Endothelial cell of umbilical vein (primary cell): ENCODE results near the gene TMEM171. TPM values are rescaled to one million over a fixed set of nuclear protein-coding genes. Genes with fewer than 3 reads are reported as not detected.

ENCODE experiments used
- BruUV-seq: library from RNA; stranded (reverse); fragments of 400-500 nt; replicated peaks from 2 replicates; lab custom pipeline; 2021; lab: Mats Ljungman, UMichigan
- CTCF ChIA-PET: fragments of 300-600, 350-600 bp; sonication (Branson Sonifier 250); formaldehyde crosslinking; loops from one replicate; lab custom pipeline; 2021; ENCODE audit warnings: antibody characterized with exemption, inconsistent platforms; lab: Charles Lee
- POLR2A ChIA-PET: fragments of 300-600, 350-600 bp; sonication (Branson Sonifier 250); formaldehyde crosslinking; loops from one replicate; lab custom pipeline; 2021; ENCODE audit warnings: antibody characterized with exemption, inconsistent platforms; lab: Charles Lee
- DNase-seq: peaks from one replicate; pipeline ENCODE4 v3.0.0-alpha.2; 2011; ENCODE audit warnings: low read depth, low spot score
- FAIRE-seq: peaks from 2 replicates; lab custom pipeline; 2011; peaks lifted over from hg19 to GRCh38; lab: Jason Lieb, UNC
- H2AFZ ChIP-seq: 2 replicates; pipeline ENCODE4 v1.6.0; 2012; ENCODE audit warnings: low read depth, low read length, control low read depth, inconsistent platforms
- H3K27ac ChIP-seq: 2 replicates; pipeline ENCODE4 v1.5.1; 2011; ENCODE audit warnings: low read depth, mild to moderate bottlenecking, control low read depth, low read length, moderate library complexity; ENCODE audit not compliant: insufficient read depth
- H3K27me3 ChIP-seq, 2 experiments: 2 replicates each; pipeline versions ENCODE4 v1.6.0 to v1.6.1; 2011; ENCODE audit warnings: low read length in 2 of 2, mixed read lengths in 1 of 2; ENCODE audit not compliant: control insufficient read depth in 2 of 2, insufficient read depth in 2 of 2
- H3K36me3 ChIP-seq, 2 experiments: 2 replicates in 1 of 2; 3 replicates in 1 of 2; pipeline ENCODE4 v1.5.1; 2011; ENCODE audit warnings: low read length in 2 of 2, mild to moderate bottlenecking in 1 of 2, moderate library complexity in 1 of 2; ENCODE audit not compliant: control insufficient read depth in 2 of 2, insufficient read depth in 2 of 2; ENCODE audit errors: extremely low read depth in 1 of 2
- H3K4me1 ChIP-seq: 3 replicates; pipeline ENCODE4 v1.5.1; 2011; ENCODE audit warnings: mild to moderate bottlenecking, low read length; ENCODE audit not compliant: control insufficient read depth, insufficient read depth; ENCODE audit errors: extremely low read depth
- H3K4me2 ChIP-seq: 2 replicates; pipeline ENCODE4 v1.6.1; 2011; ENCODE audit warnings: low read length, control low read depth, mixed read lengths; ENCODE audit not compliant: insufficient read depth
- H3K4me3 ChIP-seq, 3 experiments: fragments of 200-600 bp in 1 of 3; sonication (generic), shearing (Covaris generic) in 1 of 3; replicated peaks in 1 of 3; 2 replicates each; pipeline ENCODE4 v1.5.1; 2011 to 2016; ENCODE audit warnings: control low read depth in 3 of 3, low read length in 3 of 3, mild to moderate bottlenecking in 2 of 3, inconsistent platforms in 1 of 3, low read depth in 1 of 3, moderate library complexity in 1 of 3; ENCODE audit not compliant: insufficient read depth in 1 of 3
- H3K79me2 ChIP-seq: 2 replicates; pipeline ENCODE4 v1.6.0; 2012; ENCODE audit warnings: low read length, inconsistent platforms; ENCODE audit not compliant: control insufficient read depth, insufficient read depth
- H3K9ac ChIP-seq: replicated peaks from 2 replicates; pipeline ENCODE3; 2011; ENCODE audit warnings: low read length, control low read depth; ENCODE audit not compliant: insufficient read depth; ENCODE audit errors: extremely low read depth
- H3K9me1 ChIP-seq: replicated peaks from 3 replicates; pipeline ENCODE4 v1.6.0; 2011; ENCODE audit warnings: mild to moderate bottlenecking, low read length; ENCODE audit not compliant: control insufficient read depth, insufficient read depth; ENCODE audit errors: extremely low read depth
- H3K9me3 ChIP-seq: replicated peaks from 2 replicates; pipeline ENCODE4 v1.5.1; 2012; ENCODE audit warnings: low read length, inconsistent platforms; ENCODE audit not compliant: control insufficient read depth, insufficient read depth
- H4K20me1 ChIP-seq: replicated peaks from 2 replicates; pipeline ENCODE3; 2011; ENCODE audit warnings: mild to moderate bottlenecking, low read length; ENCODE audit not compliant: control insufficient read depth, insufficient read depth; ENCODE audit errors: extremely low read depth
- EZH2 ChIP-seq: IDR thresholded peaks from 2 replicates; pipeline ENCODE4 v1.6.1; 2012; ENCODE audit warnings: borderline replicate concordance, low read depth, mild to moderate bottlenecking, moderate library complexity, low read length, inconsistent platforms; ENCODE audit not compliant: severe bottlenecking
- FOS ChIP-seq: IDR thresholded peaks from 2 replicates; pipeline ENCODE4 v1.6.1; 2011; ENCODE audit warnings: mild to moderate bottlenecking, low read length, moderate library complexity, borderline replicate concordance; ENCODE audit not compliant: insufficient read depth
- GATA2 ChIP-seq: IDR thresholded peaks from 2 replicates; pipeline ENCODE4 v1.7.0; 2011; ENCODE audit warnings: low read depth, mild to moderate bottlenecking, moderate library complexity, mixed read lengths, low read length; ENCODE audit not compliant: insufficient read length, insufficient read depth
- JUN ChIP-seq: IDR thresholded peaks from 2 replicates; pipeline ENCODE4 v1.6.1; 2011; ENCODE audit warnings: borderline replicate concordance, low read depth; ENCODE audit not compliant: insufficient read length, insufficient read depth
- MYC ChIP-seq: IDR thresholded peaks from one replicate; pipeline ENCODE4 v1.6.1; 2011; ENCODE audit warnings: mild to moderate bottlenecking, low read depth, low read length
- POLR2A ChIP-seq: IDR thresholded peaks from 2 replicates; pipeline ENCODE4 v1.6.1; 2012; ENCODE audit warnings: low read depth, mild to moderate bottlenecking, control low read depth, low read length
- POLR2AphosphoS5 ChIP-seq: IDR thresholded peaks from 2 replicates; pipeline ENCODE4 v1.6.1; 2012; ENCODE audit warnings: low read depth, mild to moderate bottlenecking, control low read depth, low read length, moderate library complexity; ENCODE audit not compliant: insufficient read depth
- dilution Hi-C: fragments of 300-500 bp; cut with MboI; formaldehyde crosslinking; loops from one replicate; pipeline ENCODE4 v1.15.0; 2019; ENCODE audit warnings: low sequenced_read_pairs; ENCODE audit not compliant: extremely low pct_ligation_motif_present
- intact Hi-C: fragments of 100-400 bp; cut with micrococcal nuclease; formaldehyde crosslinking; loops from one replicate; pipeline ENCODE4 v1.10.0; 2022
- polyA plus RNA-seq, 4 experiments: library from polyadenylated mRNA; depleted of rRNA in 3 of 4; stranded (reverse) in 3 of 4; unstranded in 1 of 4; fragments of >200 nt; gene quantifications; 2 replicates each; pipeline versions ENCODE4 v1.2.1 to v1.2.3, GENCODE V29; 2011 to 2012; ENCODE audit warnings: missing spikeins in 1 of 4
- total RNA-seq: library from RNA; stranded (reverse); gene quantifications from 2 replicates; pipeline ENCODE4 v1.2.3, GENCODE V29; 2021
- TF ChIP-seq, protein P1 (sequence below), 2 donors: IDR thresholded peaks; 1 replicate in 1 of 2; 2 replicates in 1 of 2; pipeline ENCODE4 v1.5.1; 2011; ENCODE audit warnings: low read length in 2 of 2, mild to moderate bottlenecking in 2 of 2, moderate library complexity in 2 of 2, control low read depth in 1 of 2, inconsistent platforms in 1 of 2, low read depth in 1 of 2; ENCODE audit not compliant: insufficient read depth in 1 of 2; ENCODE audit errors: extremely low read depth in 1 of 2
- TF ChIP-seq, protein P2 (sequence below): IDR thresholded peaks from 2 replicates; pipeline ENCODE4 v1.6.1; 2011; ENCODE audit not compliant: insufficient read depth, insufficient read length

Gene TMEM171
- total and polyA plus RNA-seq, 2 donors (not counting 3 experiments of a cell fraction or from before 2014, with no cell fraction given) = 5.6 to 11.7 TPM

DNA sequence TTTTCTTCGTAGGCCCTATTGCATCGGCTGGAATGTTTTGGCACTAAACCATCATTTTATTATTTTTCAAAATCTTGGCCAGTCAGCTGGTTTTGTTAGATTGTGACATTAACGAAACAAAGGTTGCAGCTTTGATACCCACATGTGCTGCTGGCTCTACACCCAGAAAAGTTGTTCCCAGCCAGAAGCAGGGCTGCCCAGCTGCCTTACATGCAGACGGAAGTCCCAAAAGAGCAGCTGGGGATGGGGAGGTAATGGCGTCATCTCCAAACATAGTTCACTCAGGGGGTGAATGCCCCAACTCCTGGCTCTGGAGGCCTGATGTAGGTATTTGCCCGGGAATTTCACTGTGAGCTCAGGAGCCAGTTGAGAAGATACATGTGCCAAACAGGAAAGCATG lies 23.3 kb downstream of the TMEM171 start:
- no peak overlapping the region for H3K4me2 ChIP-seq
- no peaks in the 10 kb centered on the region for H3K36me3 ChIP-seq
- intact Hi-C loops (no loop called here), dilution Hi-C loops (no loop called here)
- DNase-seq (no peak), FAIRE-seq (no peak)
- no peaks in the 10 kb centered on the region for H3K9me1 ChIP-seq
- ChIA-PET POLR2A (no interaction called here), CTCF (interaction anchor here (0.7 to 1.1 kb wide), 2 partner anchors 58 to 73 kb away, joined by 3 to 4 read pairs; no protein-coding TSS in a partner anchor)
- no peak overlapping the region for H3K9ac ChIP-seq
- no TSS peak for BruUV-seq
- peaks cover 0 to 4% of the 10 kb centered on the region in 2 experiments for H3K27me3 ChIP-seq
- H2AFZ ChIP-seq = no peak overlapping the region
- no peaks in the 10 kb centered on the region for H3K9me3 ChIP-seq
- no peaks in the 10 kb centered on the region for H3K79me2 ChIP-seq
- no peaks in the 10 kb centered on the region for H3K4me1 ChIP-seq
- no peak overlapping the region for H3K4me3 ChIP-seq
- H4K20me1 ChIP-seq = no peaks in the 10 kb centered on the region
- no peak overlapping the region for H3K27ac ChIP-seq
- TF ChIP-seq POLR2AphosphoS5 (no peak), JUN (no peak), EZH2 (no peak), GATA2 (no peak)
- TF ChIP-seq, protein P1, sequence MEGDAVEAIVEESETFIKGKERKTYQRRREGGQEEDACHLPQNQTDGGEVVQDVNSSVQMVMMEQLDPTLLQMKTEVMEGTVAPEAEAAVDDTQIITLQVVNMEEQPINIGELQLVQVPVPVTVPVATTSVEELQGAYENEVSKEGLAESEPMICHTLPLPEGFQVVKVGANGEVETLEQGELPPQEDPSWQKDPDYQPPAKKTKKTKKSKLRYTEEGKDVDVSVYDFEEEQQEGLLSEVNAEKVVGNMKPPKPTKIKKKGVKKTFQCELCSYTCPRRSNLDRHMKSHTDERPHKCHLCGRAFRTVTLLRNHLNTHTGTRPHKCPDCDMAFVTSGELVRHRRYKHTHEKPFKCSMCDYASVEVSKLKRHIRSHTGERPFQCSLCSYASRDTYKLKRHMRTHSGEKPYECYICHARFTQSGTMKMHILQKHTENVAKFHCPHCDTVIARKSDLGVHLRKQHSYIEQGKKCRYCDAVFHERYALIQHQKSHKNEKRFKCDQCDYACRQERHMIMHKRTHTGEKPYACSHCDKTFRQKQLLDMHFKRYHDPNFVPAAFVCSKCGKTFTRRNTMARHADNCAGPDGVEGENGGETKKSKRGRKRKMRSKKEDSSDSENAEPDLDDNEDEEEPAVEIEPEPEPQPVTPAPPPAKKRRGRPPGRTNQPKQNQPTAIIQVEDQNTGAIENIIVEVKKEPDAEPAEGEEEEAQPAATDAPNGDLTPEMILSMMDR (IDR thresholded peaks at IDR 0.05; ENCODE audit: extremely low read depth in 1 of 2, insufficient read depth in 1 of 2, low read depth in 1 of 2, low read length in 2 of 2) = no peak

DNA sequence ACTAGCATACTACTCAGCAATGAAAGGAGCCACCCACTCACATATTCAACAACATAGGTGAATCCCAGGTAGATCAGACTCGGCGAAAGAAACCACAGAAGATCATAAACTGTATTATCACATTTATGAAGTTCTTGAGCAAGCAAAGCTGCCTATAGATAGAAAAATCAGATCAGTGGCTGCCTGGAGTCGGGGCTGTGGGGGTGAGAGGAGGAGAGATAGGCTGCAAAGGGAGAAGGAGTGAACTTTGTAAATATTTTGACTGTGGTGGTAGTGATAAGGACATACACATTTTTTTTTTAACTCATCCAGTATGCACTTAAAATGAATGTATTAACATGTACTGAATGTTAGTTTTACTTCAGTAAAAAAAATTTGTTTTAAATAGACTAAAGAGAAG lies 29.2 kb downstream of the TMEM171 start:
- FAIRE-seq (no peak), DNase-seq (no peak)
- intact Hi-C loops (no loop called here), dilution Hi-C loops (no loop called here)
- Histone ChIP-seq H3K9me1 (no peaks in the 10 kb centered on the region), H2AFZ (no peak overlapping the region), H3K79me2 (no peaks in the 10 kb centered on the region), H3K27ac (no peak overlapping the region), H3K9ac (no peak overlapping the region), H3K4me2 (no peak overlapping the region), H3K27me3 (peaks cover 0 to 2% of the 10 kb centered on the region in 2 experiments), H3K9me3 (no peaks in the 10 kb centered on the region), H3K4me1 (peaks cover 8% of the 10 kb centered on the region), H3K36me3 (no peaks in the 10 kb centered on the region), H3K4me3 (no peak overlapping the region), H4K20me1 (no peaks in the 10 kb centered on the region)
- BruUV-seq = no TSS peak
- TF ChIP-seq, protein P2, sequence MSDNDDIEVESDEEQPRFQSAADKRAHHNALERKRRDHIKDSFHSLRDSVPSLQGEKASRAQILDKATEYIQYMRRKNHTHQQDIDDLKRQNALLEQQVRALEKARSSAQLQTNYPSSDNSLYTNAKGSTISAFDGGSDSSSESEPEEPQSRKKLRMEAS = no peak
- no peak for TF ChIP-seq JUN
- TF ChIP-seq MYC = no peak
- no peak for TF ChIP-seq POLR2A
- TF ChIP-seq, protein P1 (IDR thresholded peaks at IDR 0.05; ENCODE audit: extremely low read depth in 1 of 2, insufficient read depth in 1 of 2, low read depth in 1 of 2, low read length in 2 of 2) = no peak
- no peak for TF ChIP-seq EZH2
- no peak for TF ChIP-seq FOS
- no peak for TF ChIP-seq GATA2
- TF ChIP-seq POLR2AphosphoS5 = no peak
- ChIA-PET POLR2A (no interaction called here), CTCF (no interaction called here)
